ENCODE measurements around the gene KRTDAP.
"Not testable (repeated sequence)": the region's sequence is repeated elsewhere in the genome, so short reads cannot be mapped to it uniquely, and the experiment has no call there.

Gene KRTDAP

GRCh38 chr19:35487656-35488182, 2.5 kb downstream of the KRTDAP start:
- POLR2A ChIA-PET = interaction anchor here (0.7 to 2.1 kb wide), 3 partner anchors 10 to 536 kb away, joined by 3 to 10 read pairs (median 6); no protein-coding TSS in a partner anchor
- no peak for DNase-seq (ENCODE audit: extremely low spot score)
- CTCF ChIA-PET = no interaction called here
- TF ChIP-seq FOXA1 (IDR thresholded peaks at IDR 0.05) (no peak), ZNF384 (IDR thresholded peaks at IDR 0.05) (no peak), LEF1 (IDR thresholded peaks at IDR 0.05; ENCODE audit: borderline replicate concordance) (no peak), TARDBP (IDR thresholded peaks at IDR 0.05) (no peak), NFRKB (IDR thresholded peaks at IDR 0.05) (no peak), FOXK2 (IDR thresholded peaks at IDR 0.05) (no peak), L3MBTL2 (conservative IDR thresholded peaks at IDR 0.05) (no peak), SUZ12 (IDR thresholded peaks at IDR 0.05) (no peak), ARNT (IDR thresholded peaks at IDR 0.05) (no peak)

- ChIA-PET CTCF (interaction anchor here (1.4 kb wide), 1 partner anchor 9 kb away, joined by 6 read pairs; no protein-coding TSS in a partner anchor), POLR2A (interaction anchor here (2.1 kb wide), 2 partner anchors 11 to 24 kb away, joined by 6 to 10 read pairs; no protein-coding TSS in a partner anchor)
- no peak for TF ChIP-seq L3MBTL2 (conservative IDR thresholded peaks at IDR 0.05)
- no peak for TF ChIP-seq FOXM1 (IDR thresholded peaks at IDR 0.05; ENCODE audit: borderline replicate concordance)
- TF ChIP-seq ARNT (IDR thresholded peaks at IDR 0.05) = no peak
- TF ChIP-seq NFRKB (IDR thresholded peaks at IDR 0.05) = no peak
- no peak for TF ChIP-seq TARDBP (IDR thresholded peaks at IDR 0.05)
- TF ChIP-seq FOXK2 (IDR thresholded peaks at IDR 0.05) = no peak
- no peak for TF ChIP-seq LEF1 (IDR thresholded peaks at IDR 0.05; ENCODE audit: borderline replicate concordance)
- TF ChIP-seq CTBP1 (IDR thresholded peaks at IDR 0.05; ENCODE audit: borderline replicate concordance) = no peak
- TF ChIP-seq SUZ12 (IDR thresholded peaks at IDR 0.05) = no peak
- TF ChIP-seq SP1 (IDR thresholded peaks at IDR 0.05) = no peak
- DNase-seq (ENCODE audit: extremely low spot score) = no peak
Measured at GRCh38 chr19:35486268-35486708, 4.0 kb downstream of the KRTDAP start.

- POLR2A ChIA-PET = no interaction called here
- CTCF ChIA-PET = no interaction called here
- TF ChIP-seq L3MBTL2 (conservative IDR thresholded peaks at IDR 0.05) = no peak
- DNase-seq (ENCODE audit: extremely low spot score) = no peak
Measured at GRCh38 chr19:35484252-35485036, 5.8 kb downstream of the KRTDAP start.

GRCh38 chr19:35483089-35483488, 7.2 kb downstream of the KRTDAP start:
- CTCF ChIA-PET = no interaction called here
- TF ChIP-seq PKNOX1 (IDR thresholded peaks at IDR 0.05) = no peak
- no peak for DNase-seq (ENCODE audit: extremely low spot score)
- POLR2A ChIA-PET = no interaction called here

- DNase-seq (ENCODE audit: extremely low spot score) = no peak
- TF ChIP-seq FOXA1 (IDR thresholded peaks at IDR 0.05) = no peak
- TF ChIP-seq HDGF (IDR thresholded peaks at IDR 0.05; ENCODE audit: borderline replicate concordance) = no peak
- TF ChIP-seq FOXM1 (IDR thresholded peaks at IDR 0.05; ENCODE audit: borderline replicate concordance) = no peak
- TF ChIP-seq NFRKB (IDR thresholded peaks at IDR 0.05) = no peak
- no peak for TF ChIP-seq LEF1 (IDR thresholded peaks at IDR 0.05; ENCODE audit: borderline replicate concordance)
- no peak for TF ChIP-seq FOXK2 (IDR thresholded peaks at IDR 0.05)
- TF ChIP-seq ELF4 (IDR thresholded peaks at IDR 0.05) = no peak
- no peak for TF ChIP-seq SUZ12 (IDR thresholded peaks at IDR 0.05)
- TF ChIP-seq SP1 (IDR thresholded peaks at IDR 0.05) = no peak
- TF ChIP-seq BHLHE40 (IDR thresholded peaks at IDR 0.05; ENCODE audit: borderline replicate concordance) = no peak
- TF ChIP-seq PKNOX1 (IDR thresholded peaks at IDR 0.05) = no peak
- TF ChIP-seq ARNT (IDR thresholded peaks at IDR 0.05) = no peak
- TF ChIP-seq ZNF384 (IDR thresholded peaks at IDR 0.05) = no peak
- TF ChIP-seq L3MBTL2 (conservative IDR thresholded peaks at IDR 0.05) = no peak
- ChIA-PET CTCF (interaction anchor here (0.7 kb wide), 1 partner anchor 10 kb away, joined by 3 read pairs; no protein-coding TSS in a partner anchor), POLR2A (no interaction called here)
Measured at GRCh38 chr19:35478794-35479677, 11.2 kb downstream of the KRTDAP start.

GRCh38 chr19:35476149-35476548, 14.1 kb downstream of the KRTDAP start:
- ChIA-PET CTCF (no interaction called here), POLR2A (no interaction called here)
- DNase-seq (ENCODE audit: extremely low spot score) = no peak
- TF ChIP-seq ZNF384 (IDR thresholded peaks at IDR 0.05) = no peak
- no peak for TF ChIP-seq ARNT (IDR thresholded peaks at IDR 0.05)
- no peak for TF ChIP-seq HDGF (IDR thresholded peaks at IDR 0.05; ENCODE audit: borderline replicate concordance)
- no peak for TF ChIP-seq LEF1 (IDR thresholded peaks at IDR 0.05; ENCODE audit: borderline replicate concordance)
- TF ChIP-seq SP1 (IDR thresholded peaks at IDR 0.05) = no peak
- TF ChIP-seq ELF4 (IDR thresholded peaks at IDR 0.05) = no peak
- TF ChIP-seq TARDBP (IDR thresholded peaks at IDR 0.05) = no peak
- TF ChIP-seq FOXA1 (IDR thresholded peaks at IDR 0.05) = no peak
- no peak for TF ChIP-seq PKNOX1 (IDR thresholded peaks at IDR 0.05)
- TF ChIP-seq BHLHE40 (IDR thresholded peaks at IDR 0.05; ENCODE audit: borderline replicate concordance) = no peak
- TF ChIP-seq FOXK2 (IDR thresholded peaks at IDR 0.05) = no peak
- no peak for TF ChIP-seq L3MBTL2 (conservative IDR thresholded peaks at IDR 0.05)

GRCh38 chr19:35474594-35474993, 15.7 kb downstream of the KRTDAP start:
- POLR2A ChIA-PET; DNase-seq (ENCODE audit: extremely low spot score); CTCF ChIA-PET: not testable (repeated sequence)

Data from HEK293T (cell line).